Prostate gland (tissue), 2 donors: ENCODE data around the gene FXR2.

Source experiments
- POLR2A ChIP-seq: fragments of 450-650 bp; IDR thresholded peaks from one replicate; pipeline ENCODE4 v1.6.1; 2016; ENCODE audit warnings: antibody characterized with exemption, mild to moderate bottlenecking
- POLR2AphosphoS5 ChIP-seq: sonication (generic); formaldehyde crosslinking; IDR thresholded peaks from one replicate; pipeline ENCODE4 v1.6.1; 2017; ENCODE audit warnings: antibody characterized with exemption
- TF ChIP-seq, protein P1 (sequence below), 4 experiments: fragments of 200-600 bp in 2 of 4; fragments of 450-650 bp in 2 of 4; sonication (generic) in 2 of 4; IDR thresholded peaks; 1 replicate in 3 of 4; 2 replicates in 1 of 4; pipeline ENCODE4 v1.5.1; 2016 to 2019; ENCODE audit warnings: antibody characterized with exemption in 4 of 4, mild to moderate bottlenecking in 2 of 4, moderate library complexity in 2 of 4

DNA sequence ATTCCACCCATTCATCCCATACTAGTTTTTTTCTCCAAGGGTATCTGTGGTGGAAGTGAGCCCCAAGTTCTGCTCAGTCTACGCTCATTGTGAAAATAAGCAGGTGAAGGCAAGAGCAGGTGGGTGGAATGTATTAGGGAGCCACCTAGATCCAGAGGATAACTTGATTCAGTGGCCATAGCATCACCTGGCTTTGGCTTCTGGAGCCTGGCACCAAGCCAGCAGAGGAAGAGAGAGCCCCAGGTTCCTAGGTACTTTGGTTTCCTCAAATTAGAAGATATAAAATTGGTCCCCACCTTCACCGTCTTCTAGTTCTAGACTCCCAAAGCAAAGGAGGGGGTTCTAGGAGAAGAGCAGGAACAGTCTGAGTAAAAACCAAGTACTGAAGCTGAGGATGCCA is 4.1 kb downstream of the FXR2 start:
- TF ChIP-seq, protein P1, sequence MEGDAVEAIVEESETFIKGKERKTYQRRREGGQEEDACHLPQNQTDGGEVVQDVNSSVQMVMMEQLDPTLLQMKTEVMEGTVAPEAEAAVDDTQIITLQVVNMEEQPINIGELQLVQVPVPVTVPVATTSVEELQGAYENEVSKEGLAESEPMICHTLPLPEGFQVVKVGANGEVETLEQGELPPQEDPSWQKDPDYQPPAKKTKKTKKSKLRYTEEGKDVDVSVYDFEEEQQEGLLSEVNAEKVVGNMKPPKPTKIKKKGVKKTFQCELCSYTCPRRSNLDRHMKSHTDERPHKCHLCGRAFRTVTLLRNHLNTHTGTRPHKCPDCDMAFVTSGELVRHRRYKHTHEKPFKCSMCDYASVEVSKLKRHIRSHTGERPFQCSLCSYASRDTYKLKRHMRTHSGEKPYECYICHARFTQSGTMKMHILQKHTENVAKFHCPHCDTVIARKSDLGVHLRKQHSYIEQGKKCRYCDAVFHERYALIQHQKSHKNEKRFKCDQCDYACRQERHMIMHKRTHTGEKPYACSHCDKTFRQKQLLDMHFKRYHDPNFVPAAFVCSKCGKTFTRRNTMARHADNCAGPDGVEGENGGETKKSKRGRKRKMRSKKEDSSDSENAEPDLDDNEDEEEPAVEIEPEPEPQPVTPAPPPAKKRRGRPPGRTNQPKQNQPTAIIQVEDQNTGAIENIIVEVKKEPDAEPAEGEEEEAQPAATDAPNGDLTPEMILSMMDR (IDR thresholded peaks at IDR 0.05), result no peak
- TF ChIP-seq POLR2A (no peak), POLR2AphosphoS5 (no peak)
